Measurements from ENCODE around the gene VWF. TPM values are rescaled to one million over a fixed set of nuclear protein-coding genes. Genes with fewer than 3 reads are reported as not detected.

Gene VWF
- total RNA-seq, 4 donors from 2014 or later, result 163 to 367 (median 253) TPM

GRCh38 chr12:6072302-6072752 lies 52.1 kb downstream of the VWF start:
- H3K9me3 ChIP-seq, result no peaks in the 10 kb centered on the region
- peaks cover 0 to 71% (median 0%) of the 10 kb centered on the region in 4 donors for H3K36me3 ChIP-seq
- DNase-seq (ENCODE audit: extremely low spot score), result no peak
- no peak overlapping the region for H3K4me3 ChIP-seq
- H3K4me1 ChIP-seq, result peaks cover 24 to 47% (median 38%) of the 10 kb centered on the region in 4 donors
- peak overlapping the region in 1 of 4 donors; percentile 26 for H3K27ac ChIP-seq (replicated peaks in 1 of 4)
- no peaks in the 10 kb centered on the region for H3K27me3 ChIP-seq
- intact Hi-C loops (cut with DNase I), result no loop called here
- WGBS, result 77% methylated on average over 10 of the region's 10 CpGs
- TF ChIP-seq POLR2A (IDR thresholded peaks at IDR 0.05; ENCODE audit: low read depth), result no peak
- TF ChIP-seq EP300 (IDR thresholded peaks at IDR 0.05), result no peak
- TF ChIP-seq, protein P1, sequence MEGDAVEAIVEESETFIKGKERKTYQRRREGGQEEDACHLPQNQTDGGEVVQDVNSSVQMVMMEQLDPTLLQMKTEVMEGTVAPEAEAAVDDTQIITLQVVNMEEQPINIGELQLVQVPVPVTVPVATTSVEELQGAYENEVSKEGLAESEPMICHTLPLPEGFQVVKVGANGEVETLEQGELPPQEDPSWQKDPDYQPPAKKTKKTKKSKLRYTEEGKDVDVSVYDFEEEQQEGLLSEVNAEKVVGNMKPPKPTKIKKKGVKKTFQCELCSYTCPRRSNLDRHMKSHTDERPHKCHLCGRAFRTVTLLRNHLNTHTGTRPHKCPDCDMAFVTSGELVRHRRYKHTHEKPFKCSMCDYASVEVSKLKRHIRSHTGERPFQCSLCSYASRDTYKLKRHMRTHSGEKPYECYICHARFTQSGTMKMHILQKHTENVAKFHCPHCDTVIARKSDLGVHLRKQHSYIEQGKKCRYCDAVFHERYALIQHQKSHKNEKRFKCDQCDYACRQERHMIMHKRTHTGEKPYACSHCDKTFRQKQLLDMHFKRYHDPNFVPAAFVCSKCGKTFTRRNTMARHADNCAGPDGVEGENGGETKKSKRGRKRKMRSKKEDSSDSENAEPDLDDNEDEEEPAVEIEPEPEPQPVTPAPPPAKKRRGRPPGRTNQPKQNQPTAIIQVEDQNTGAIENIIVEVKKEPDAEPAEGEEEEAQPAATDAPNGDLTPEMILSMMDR (IDR thresholded peaks at IDR 0.05), result peak in 1 of 3 experiments; percentile 7
- TF ChIP-seq POLR2AphosphoS5 (IDR thresholded peaks at IDR 0.05), result no peak

GRCh38 chr12:6071589-6071988 lies 52.9 kb downstream of the VWF start:
- Histone ChIP-seq H3K27me3 (no peaks in the 10 kb centered on the region), H3K9me3 (no peaks in the 10 kb centered on the region), H3K4me3 (no peak overlapping the region), H3K4me1 (peaks cover 24 to 46% (median 35%) of the 10 kb centered on the region in 4 donors), H3K27ac (replicated peaks in 1 of 4) (peak overlapping the region in 2 of 4 donors; percentile 10 to 26), H3K36me3 (peaks cover 0 to 71% (median 0%) of the 10 kb centered on the region in 4 donors)
- TF ChIP-seq, protein P1 (IDR thresholded peaks at IDR 0.05), result no peak
- no peak for TF ChIP-seq POLR2AphosphoS5 (IDR thresholded peaks at IDR 0.05)
- no peak for TF ChIP-seq EP300 (IDR thresholded peaks at IDR 0.05)
- no peak for TF ChIP-seq POLR2A (IDR thresholded peaks at IDR 0.05; ENCODE audit: low read depth)
- intact Hi-C loops (cut with DNase I), result no loop called here
- no peak for DNase-seq (ENCODE audit: extremely low spot score)
- 94% methylated on average over 4 of the region's 4 CpGs for WGBS

- whole genome bisulfite sequencing, result 90% methylated on average over 11 of the region's 11 CpGs
- Histone ChIP-seq H3K4me3 (no peak overlapping the region), H3K27me3 (no peaks in the 10 kb centered on the region), H3K27ac (replicated peaks in 1 of 4) (peak overlapping the region; percentile 10 to 26 (median 17)), H3K36me3 (peaks cover 0 to 71% (median 0%) of the 10 kb centered on the region in 4 donors), H3K9me3 (no peaks in the 10 kb centered on the region), H3K4me1 (peaks cover 22 to 43% (median 31%) of the 10 kb centered on the region in 4 donors)
- intact Hi-C loops (cut with DNase I), result no loop called here
- no peak for TF ChIP-seq EP300 (IDR thresholded peaks at IDR 0.05)
- peak in 1 of 2 donors; percentile 7 for TF ChIP-seq POLR2AphosphoS5 (IDR thresholded peaks at IDR 0.05)
- no peak for DNase-seq (ENCODE audit: extremely low spot score)
These were observed 53.8 kb downstream of the VWF start for GRCh38 chr12:6070472-6071257.

DNA sequence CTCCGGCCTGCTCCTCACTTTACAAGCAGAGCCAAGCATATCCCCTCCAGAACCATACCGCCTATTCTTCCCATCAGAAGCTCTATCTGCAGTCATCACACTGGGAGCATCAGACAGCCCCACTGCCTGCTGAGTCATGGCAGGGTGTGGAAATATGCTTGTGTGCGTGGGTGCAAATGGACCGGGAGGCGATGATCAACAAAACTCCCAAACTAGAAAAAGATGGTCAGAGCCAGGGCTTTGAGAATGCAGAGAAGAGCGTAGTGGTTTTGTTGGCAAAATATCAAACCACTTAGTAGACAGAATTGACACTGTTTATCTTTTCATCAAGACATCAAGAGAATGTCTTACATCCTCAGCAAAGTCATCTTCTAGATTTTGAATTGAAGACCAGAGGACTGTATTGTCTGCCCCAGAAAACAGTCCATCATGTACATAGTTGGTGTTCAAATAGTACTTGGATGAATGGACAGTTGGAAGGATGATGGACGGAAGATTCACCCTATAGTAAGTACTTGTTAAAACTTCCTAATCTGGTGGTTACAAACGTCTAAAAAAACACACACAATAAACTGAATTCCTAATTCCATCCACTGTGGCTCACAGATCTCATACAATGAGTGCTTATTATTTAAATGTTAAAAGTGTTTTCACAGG lies 54.9 kb downstream of the VWF start:
- TF ChIP-seq POLR2AphosphoS5 (IDR thresholded peaks at IDR 0.05), result peak in 1 of 2 donors; percentile 50
- no peak for TF ChIP-seq EP300 (IDR thresholded peaks at IDR 0.05)
- Histone ChIP-seq H3K4me3 (no peak overlapping the region), H3K4me1 (peaks cover 11 to 32% (median 20%) of the 10 kb centered on the region in 4 donors), H3K9me3 (no peaks in the 10 kb centered on the region), H3K27ac (replicated peaks in 1 of 4) (peak overlapping the region in 3 of 4 donors; percentile 21 to 36 (median 26)), H3K27me3 (no peaks in the 10 kb centered on the region), H3K36me3 (peaks cover 0 to 77% (median 1%) of the 10 kb centered on the region in 4 donors)
- intact Hi-C loops (cut with DNase I), result no loop called here
- no peak for DNase-seq (ENCODE audit: extremely low spot score)
- WGBS, result 23% methylated on average over 6 of the region's 8 CpGs

- Histone ChIP-seq H3K9me3 (no peaks in the 10 kb centered on the region), H3K4me1 (peaks cover 10 to 30% (median 16%) of the 10 kb centered on the region in 4 donors), H3K27me3 (no peaks in the 10 kb centered on the region), H3K27ac (replicated peaks in 1 of 4) (peak overlapping the region in 1 of 4 donors; percentile 18), H3K36me3 (peaks cover 0 to 83% (median 2%) of the 10 kb centered on the region in 4 donors), H3K4me3 (no peak overlapping the region)
- TF ChIP-seq POLR2AphosphoS5 (IDR thresholded peaks at IDR 0.05), result no peak
- TF ChIP-seq, protein P1 (IDR thresholded peaks at IDR 0.05), result no peak
- no peak for TF ChIP-seq EP300 (IDR thresholded peaks at IDR 0.05)
- no peak for TF ChIP-seq POLR2A (IDR thresholded peaks at IDR 0.05; ENCODE audit: low read depth)
- 81% methylated on average over 9 of the region's 9 CpGs for WGBS
- intact Hi-C loops (cut with DNase I), result no loop called here
- DNase-seq (ENCODE audit: extremely low spot score), result no peak
These were observed 56.2 kb downstream of the VWF start for GRCh38 chr12:6068227-6068626.
